ENCODE data around the gene MOCOS.

The MOCOS gene

GRCh38 chr18:36177913-36178312 lies 9.4 kb upstream of the MOCOS start:
- DNase-seq (ENCODE audit: low read depth) = no peak

- DNase-seq (ENCODE audit: low read depth) = no peak
These were observed 7.5 kb upstream of the MOCOS start for GRCh38 chr18:36179562-36180355.

DNA sequence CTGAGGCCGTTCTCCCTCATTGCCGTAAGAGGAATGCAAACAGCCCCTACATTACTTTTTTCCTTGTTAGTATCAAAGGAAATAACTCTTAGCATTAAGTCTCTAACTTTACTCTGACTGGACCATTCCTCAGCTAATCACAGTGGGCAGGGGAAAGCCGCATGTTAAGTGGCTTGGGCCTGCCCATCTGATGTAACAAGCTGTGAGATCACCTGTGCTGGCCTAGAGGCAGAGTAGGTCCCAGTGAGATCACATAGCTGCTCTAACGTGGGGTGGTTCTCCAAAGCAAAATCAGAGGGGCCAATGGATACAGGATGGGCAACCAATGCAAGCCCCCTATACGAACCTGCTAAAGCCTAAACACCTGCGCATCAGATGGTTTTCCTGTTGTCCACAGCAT lies 5.9 kb upstream of the MOCOS start:
- no peak for DNase-seq (ENCODE audit: low read depth)

- no peak for DNase-seq (ENCODE audit: low read depth)
These were observed 5.3 kb upstream of the MOCOS start for GRCh38 chr18:36181898-36182506.

DNA sequence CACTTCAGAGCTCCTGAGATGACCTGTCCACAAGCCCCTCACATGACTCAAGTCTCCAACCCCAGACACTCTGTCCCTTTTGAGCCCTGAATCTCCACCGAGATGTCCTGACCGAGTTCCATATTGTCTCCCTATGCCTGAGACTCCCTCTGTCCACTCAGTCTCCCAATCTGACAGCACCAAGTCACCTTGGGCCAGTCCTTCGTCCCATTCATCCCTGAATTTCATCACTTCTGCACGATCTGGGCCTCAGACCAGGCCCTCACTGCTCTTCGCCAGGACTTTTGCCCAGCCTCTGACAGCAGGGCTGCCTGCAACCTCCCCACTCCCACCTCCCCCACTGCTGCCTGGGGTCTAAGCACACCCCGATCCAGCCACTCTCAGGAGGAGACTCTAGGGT lies 4.3 kb upstream of the MOCOS start:
- DNase-seq (ENCODE audit: low read depth) = no peak

DNA sequence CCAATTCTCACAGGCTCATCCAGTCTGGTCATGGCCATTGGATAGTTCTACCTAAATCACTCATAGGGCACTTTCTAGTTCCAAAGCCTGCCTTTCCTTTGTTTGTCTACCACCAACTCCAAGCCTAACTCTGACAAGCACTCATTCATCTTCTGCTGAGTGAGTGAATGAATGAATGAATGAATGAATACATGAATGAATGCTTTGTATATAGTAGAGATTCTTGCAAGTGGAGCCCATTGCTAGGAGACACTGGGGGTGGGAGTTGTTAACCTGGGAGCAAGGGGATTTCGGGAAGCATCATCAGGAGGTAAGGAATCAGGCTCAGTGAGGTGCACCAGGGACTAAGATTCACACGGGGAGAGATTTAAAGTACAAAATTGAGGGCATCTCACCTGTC lies 3.3 kb upstream of the MOCOS start:
- no peak for DNase-seq (ENCODE audit: low read depth)

DNA sequence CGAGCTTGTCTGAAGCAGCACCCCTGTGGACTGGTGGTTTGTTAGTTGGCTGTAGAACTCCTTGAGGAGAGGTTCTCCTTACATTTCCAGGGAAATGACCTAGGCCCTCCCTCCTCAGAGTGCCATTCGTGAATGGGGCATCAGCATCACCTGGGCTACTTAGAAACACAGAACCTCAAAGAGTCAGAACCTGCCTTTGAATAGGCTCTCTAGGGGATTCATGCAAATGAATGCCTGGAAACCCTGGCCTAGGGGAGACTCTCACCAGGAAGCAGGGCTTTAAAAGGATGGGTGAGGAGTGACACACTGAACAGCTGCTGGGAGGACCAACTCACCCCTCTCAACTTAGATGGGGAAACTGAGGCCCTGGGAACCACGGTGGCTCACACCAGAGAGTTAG lies 2.1 kb upstream of the MOCOS start:
- no peak for DNase-seq (ENCODE audit: low read depth)

- DNase-seq (ENCODE audit: low read depth) = no peak
These were observed 1.3 kb upstream of the MOCOS start for GRCh38 chr18:36185901-36186460.

- no peak for DNase-seq (ENCODE audit: low read depth)
These were observed 670 bp upstream of the MOCOS start for GRCh38 chr18:36186461-36187192.

DNA sequence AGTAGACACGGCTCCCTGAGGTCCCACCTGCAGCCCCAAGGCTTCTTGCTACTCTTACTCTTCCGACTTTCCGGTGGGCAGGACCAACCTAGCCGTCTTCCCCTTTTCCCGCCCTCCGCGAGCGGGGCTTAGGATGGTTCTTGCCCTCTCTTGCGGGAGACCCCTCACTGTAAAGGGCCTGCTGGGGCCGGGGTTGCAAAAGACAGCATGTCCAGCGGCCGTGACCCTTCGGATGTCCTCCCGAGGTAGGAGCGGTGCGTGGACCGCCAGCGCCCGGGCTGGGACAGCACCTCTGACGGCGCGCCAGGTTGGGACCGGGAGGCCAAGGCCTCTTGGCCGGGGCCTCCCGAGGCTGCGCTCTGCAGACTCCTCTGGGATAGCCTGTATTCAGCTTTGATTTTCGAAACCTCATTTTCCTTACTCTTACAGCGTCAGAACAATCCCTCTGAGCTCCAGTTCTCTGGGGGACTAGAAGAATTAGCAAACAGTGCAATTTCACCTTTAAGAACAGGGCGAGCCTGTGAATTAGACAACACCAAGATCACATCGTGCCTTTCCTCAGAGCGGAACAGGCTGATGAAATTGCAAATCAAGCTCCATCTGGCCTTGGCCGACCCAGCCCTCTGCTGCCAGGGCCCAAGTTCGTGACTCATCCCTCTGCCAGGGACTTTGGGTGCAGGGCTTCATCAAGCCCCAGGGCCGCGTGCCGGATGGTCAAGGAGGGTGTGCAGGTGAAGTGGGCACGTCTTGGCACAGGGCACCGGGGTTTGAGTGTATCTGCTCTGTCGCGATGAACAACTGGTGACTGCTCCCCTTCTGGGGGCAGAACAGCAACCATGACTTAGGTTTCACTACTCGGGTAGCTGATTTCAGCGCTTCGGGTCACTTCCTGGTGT lies 777 bp downstream of the MOCOS start:
- DNase-seq (ENCODE audit: low read depth) = no peak

DNA sequence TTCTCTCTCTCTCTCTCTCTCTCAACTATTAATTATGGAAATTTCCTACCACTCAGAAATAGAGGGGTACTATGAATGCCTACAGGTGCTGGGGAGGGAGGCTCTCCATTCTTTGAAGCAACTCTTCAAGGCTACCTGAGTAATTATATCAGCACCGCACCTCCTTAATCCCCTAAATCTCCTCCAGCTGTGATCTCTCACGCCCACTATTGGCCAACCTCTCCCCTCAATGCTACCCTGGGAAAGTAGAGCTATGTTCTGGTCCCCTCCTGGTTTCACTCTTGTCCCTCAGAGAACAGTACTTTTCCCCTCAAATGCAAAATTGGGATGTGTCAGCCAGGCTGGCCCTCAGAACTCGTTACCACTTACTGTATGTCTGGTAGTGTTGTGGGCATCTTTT lies 1.6 kb downstream of the MOCOS start:
- DNase-seq (ENCODE audit: low read depth) = no peak

DNA sequence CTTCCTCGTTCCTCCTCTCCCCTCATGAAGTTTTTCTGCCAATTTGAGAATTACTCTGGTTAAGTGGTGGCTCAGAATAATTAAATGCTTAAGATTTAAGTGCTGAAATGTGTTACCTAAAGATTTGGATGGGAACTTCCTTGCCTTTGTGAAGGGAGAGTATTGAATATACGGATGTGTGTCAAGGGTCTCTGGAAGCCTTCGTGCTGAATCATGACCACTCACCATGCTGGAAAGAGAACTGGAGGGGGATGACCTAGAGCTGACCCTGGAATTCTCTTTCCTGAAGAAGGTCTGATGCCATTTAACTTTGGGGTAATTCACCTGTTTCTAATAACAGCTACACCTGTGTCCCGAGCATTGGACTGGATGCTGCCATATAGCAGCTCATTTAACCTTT lies 2.2 kb downstream of the MOCOS start:
- DNase-seq (ENCODE audit: low read depth) = no peak

- no peak for DNase-seq (ENCODE audit: low read depth)
These were observed 4.0 kb downstream of the MOCOS start for GRCh38 chr18:36191286-36191685.

- no peak for DNase-seq (ENCODE audit: low read depth)
These were observed 4.4 kb downstream of the MOCOS start for GRCh38 chr18:36191711-36192110.

DNA sequence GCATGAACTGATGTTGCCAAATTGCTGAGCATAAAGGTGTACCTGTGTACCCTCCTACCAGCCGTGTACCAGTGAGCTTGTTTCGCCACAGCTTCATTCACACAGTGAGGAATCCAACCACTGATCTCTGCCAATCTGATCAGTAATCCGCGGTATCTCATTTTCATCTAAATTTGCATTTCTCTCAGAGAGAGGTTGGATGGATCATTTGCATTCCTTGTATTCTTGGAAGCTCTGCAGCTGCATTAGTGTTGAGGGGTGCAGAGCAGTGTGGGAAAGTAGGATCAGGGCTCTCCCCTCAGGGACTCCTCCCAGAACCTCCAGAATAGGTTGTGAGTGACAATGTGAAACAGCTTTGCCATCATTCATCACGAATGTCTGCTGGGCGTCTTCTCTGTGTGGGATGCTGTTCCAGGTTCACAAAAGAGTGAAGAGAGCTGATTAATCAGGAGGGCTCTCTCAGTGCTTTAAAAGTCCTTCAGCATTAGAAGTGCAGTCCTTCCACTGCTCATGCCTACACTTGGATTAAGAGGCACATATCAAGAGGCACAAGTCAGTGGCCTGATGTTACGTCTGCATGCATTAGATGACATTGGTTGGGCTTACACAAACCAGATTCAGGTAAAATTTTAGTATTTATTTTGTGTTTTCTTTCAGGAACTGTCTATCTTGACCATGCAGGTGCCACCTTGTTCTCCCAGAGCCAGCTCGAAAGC lies 7.5 kb downstream of the MOCOS start:
- DNase-seq (ENCODE audit: low read depth) = no peak

- DNase-seq (ENCODE audit: low read depth) = no peak
These were observed 8.3 kb downstream of the MOCOS start for GRCh38 chr18:36195427-36196122.

GRCh38 chr18:36196238-36196995 lies 9.1 kb downstream of the MOCOS start:
- DNase-seq (ENCODE audit: low read depth) = no peak

DNA sequence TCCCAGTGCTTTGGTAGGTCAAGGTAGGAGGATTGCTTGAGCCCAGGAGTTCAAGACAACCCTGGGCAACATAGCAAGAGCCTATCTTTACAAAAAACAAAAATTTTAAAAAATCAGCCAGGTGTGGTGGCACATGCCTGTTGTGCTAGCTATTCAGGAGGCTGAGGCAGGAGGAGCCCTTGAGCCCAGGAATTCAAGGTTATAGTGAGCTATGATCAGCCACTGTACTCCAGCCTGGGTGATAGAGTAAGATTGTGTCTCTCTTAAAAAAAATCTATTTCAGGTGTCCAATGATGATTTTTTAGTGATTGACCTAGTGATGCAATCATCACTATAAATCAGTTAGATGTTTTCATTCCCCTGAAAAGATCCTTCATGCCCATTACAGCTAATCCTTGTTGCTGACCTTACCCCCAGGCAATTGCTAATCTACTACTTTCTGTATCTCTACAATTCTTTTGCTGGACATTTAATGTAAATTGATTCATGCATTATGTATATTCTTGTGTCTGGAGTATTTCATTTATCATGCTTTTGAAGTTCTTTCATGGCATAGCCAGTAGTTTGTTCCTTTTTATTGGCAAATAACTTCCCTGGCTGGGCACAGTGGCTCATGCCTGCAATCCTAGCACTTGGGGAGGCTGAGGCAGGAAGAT lies 10.3 kb downstream of the MOCOS start:
- DNase-seq (ENCODE audit: low read depth) = no peak

DNA sequence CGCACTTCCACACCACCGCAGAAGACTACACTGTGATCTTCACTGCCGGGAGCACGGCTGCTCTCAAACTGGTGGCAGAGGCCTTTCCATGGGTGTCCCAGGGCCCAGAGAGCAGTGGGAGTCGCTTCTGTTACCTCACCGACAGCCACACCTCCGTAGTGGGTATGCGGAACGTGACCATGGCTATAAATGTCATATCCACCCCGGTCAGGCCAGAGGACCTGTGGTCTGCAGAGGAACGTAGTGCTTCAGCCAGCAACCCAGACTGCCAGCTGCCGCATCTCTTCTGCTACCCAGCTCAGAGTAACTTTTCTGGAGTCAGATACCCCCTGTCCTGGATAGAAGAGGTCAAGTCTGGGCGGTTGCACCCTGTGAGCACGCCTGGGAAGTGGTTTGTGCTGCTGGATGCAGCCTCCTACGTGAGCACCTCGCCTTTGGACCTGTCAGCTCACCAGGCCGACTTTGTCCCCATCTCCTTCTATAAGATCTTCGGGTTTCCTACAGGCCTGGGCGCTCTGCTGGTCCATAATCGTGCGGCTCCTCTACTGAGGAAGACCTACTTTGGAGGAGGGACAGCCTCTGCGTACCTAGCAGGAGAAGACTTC lies 12.5 kb downstream of the MOCOS start:
- no peak for DNase-seq (ENCODE audit: low read depth)
